ENCODE results near the gene PIAS3. TPM values are rescaled to one million over a fixed set of nuclear protein-coding genes. Genes with fewer than 3 reads are reported as not detected.

PIAS3 gene
- total and polyA plus RNA-seq, 10 of the 15 experiments (the other 5 are each of a cell fraction or from before 2014, with no cell fraction given) = 0.85 to 14.9 (median 10.6) TPM

DNA sequence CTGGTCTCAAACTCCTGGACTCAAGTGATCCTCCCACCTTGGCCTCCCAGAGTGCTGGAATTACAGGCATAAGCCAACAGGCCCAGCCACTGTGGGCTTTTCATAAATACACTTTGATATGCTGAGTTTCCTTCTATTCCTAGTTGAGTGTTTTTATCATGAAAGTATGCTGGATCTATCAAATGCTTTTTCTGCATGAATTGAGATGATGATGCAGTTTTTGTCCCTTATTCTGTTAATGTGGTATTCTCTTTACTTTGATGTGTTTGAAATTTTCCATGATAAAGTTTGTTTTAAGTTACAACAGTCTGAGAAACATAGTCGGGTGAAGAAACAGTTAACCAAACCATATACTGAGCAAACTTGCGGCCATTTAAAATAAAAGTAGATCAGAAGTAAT lies 59.1 kb downstream of the PIAS3 start:
- Histone ChIP-seq H3K36me3 (ENCODE audit: control insufficient read depth in 2 of 2, insufficient read depth in 2 of 2, low read length in 1 of 2) (no peaks in the 10 kb centered on the region), H3K9me3 (replicated peaks; ENCODE audit: control insufficient read depth, insufficient read depth, low read length) (peaks cover 10% of the 10 kb centered on the region), H3K27ac (ENCODE audit: control insufficient read depth, insufficient read depth) (no peak overlapping the region), H4K20me1 (ENCODE audit: control insufficient read depth, insufficient read depth) (no peaks in the 10 kb centered on the region), H3K79me2 (ENCODE audit: control insufficient read depth, insufficient read depth, low read length) (peaks cover 3% of the 10 kb centered on the region), H2AFZ (ENCODE audit: control insufficient read depth, low read depth, low read length) (no peak overlapping the region), H3K4me3 (no peak overlapping the region), H3K4me2 (ENCODE audit: control insufficient read depth, insufficient read depth) (no peak overlapping the region), H3K4me1 (ENCODE audit: control insufficient read depth, insufficient read depth, low read length) (no peaks in the 10 kb centered on the region; the same call in none of the 2 replicates), H3K27me3 (replicated peaks in 1 of 2; ENCODE audit: control insufficient read depth in 2 of 2, insufficient read depth in 2 of 2, low read length in 1 of 2) (no peaks in the 10 kb centered on the region), H3K9ac (ENCODE audit: control insufficient read depth, insufficient read depth, low read length) (no peak overlapping the region)
- no TSS peak for BruUV-seq (replicated peaks)
- TF ChIP-seq ETV6 (conservative IDR thresholded peaks at IDR 0.05 in 1 of 2, IDR thresholded peaks at IDR 0.05 in 1 of 2; ENCODE audit: borderline replicate concordance in 1 of 2, low read depth in 1 of 2) (no peak), TARDBP (IDR thresholded peaks at IDR 0.05; ENCODE audit: borderline replicate concordance) (no peak), GABPA (IDR thresholded peaks at IDR 0.05; ENCODE audit: low read depth) (no peak), SREBF2 (IDR thresholded peaks at IDR 0.05; ENCODE audit: low read length) (no peak), LARP7 (IDR thresholded peaks at IDR 0.05) (no peak), SIN3A (IDR thresholded peaks at IDR 0.05; ENCODE audit: low read depth, low read length) (no peak), ZNF384 (IDR thresholded peaks at IDR 0.05; ENCODE audit: borderline replicate concordance, low read depth, low read length) (no peak), CHD4 (IDR thresholded peaks at IDR 0.05) (no peak), SMARCA5 (IDR thresholded peaks at IDR 0.05) (no peak), RCOR1 (conservative IDR thresholded peaks at IDR 0.05; ENCODE audit: low read depth, low read length) (no peak), HDGF (IDR thresholded peaks at IDR 0.05) (no peak)
- TF ChIP-seq, protein P1, sequence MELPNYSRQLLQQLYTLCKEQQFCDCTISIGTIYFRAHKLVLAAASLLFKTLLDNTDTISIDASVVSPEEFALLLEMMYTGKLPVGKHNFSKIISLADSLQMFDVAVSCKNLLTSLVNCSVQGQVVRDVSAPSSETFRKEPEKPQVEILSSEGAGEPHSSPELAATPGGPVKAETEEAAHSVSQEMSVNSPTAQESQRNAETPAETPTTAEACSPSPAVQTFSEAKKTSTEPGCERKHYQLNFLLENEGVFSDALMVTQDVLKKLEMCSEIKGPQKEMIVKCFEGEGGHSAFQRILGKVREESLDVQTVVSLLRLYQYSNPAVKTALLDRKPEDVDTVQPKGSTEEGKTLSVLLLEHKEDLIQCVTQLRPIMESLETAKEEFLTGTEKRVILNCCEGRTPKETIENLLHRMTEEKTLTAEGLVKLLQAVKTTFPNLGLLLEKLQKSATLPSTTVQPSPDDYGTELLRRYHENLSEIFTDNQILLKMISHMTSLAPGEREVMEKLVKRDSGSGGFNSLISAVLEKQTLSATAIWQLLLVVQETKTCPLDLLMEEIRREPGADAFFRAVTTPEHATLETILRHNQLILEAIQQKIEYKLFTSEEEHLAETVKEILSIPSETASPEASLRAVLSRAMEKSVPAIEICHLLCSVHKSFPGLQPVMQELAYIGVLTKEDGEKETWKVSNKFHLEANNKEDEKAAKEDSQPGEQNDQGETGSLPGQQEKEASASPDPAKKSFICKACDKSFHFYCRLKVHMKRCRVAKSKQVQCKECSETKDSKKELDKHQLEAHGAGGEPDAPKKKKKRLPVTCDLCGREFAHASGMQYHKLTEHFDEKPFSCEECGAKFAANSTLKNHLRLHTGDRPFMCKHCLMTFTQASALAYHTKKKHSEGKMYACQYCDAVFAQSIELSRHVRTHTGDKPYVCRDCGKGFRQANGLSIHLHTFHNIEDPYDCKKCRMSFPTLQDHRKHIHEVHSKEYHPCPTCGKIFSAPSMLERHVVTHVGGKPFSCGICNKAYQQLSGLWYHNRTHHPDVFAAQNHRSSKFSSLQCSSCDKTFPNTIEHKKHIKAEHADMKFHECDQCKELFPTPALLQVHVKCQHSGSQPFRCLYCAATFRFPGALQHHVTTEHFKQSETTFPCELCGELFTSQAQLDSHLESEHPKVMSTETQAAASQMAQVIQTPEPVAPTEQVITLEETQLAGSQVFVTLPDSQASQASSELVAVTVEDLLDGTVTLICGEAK (IDR thresholded peaks at IDR 0.05; ENCODE audit: borderline replicate concordance) = no peak
- TF ChIP-seq, protein P2, sequence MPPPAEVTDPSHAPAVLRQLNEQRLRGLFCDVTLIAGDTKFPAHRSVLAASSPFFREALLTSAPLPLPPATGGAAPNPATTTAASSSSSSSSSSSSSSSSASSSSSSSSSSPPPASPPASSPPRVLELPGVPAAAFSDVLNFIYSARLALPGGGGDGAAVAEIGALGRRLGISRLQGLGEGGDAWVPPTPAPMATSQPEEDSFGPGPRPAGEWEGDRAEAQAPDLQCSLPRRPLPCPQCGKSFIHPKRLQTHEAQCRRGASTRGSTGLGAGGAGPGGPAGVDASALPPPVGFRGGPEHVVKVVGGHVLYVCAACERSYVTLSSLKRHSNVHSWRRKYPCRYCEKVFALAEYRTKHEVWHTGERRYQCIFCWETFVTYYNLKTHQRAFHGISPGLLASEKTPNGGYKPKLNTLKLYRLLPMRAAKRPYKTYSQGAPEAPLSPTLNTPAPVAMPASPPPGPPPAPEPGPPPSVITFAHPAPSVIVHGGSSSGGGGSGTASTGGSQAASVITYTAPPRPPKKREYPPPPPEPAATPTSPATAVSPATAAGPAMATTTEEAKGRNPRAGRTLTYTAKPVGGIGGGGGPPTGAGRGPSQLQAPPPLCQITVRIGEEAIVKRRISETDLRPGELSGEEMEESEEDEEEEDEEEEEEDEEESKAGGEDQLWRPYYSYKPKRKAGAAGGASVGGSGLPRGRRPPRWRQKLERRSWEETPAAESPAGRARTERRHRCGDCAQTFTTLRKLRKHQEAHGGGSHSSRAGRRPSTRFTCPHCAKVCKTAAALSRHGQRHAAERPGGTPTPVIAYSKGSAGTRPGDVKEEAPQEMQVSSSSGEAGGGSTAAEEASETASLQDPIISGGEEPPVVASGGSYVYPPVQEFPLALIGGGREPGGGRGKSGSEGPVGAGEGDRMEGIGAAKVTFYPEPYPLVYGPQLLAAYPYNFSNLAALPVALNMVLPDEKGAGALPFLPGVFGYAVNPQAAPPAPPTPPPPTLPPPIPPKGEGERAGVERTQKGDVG (CRISPR knock-in tag; IDR thresholded peaks at IDR 0.05) = no peak
- no peak for ATAC-seq
- in situ Hi-C loops (cut with MboI) (no loop called here), intact Hi-C loops (cut with micrococcal nuclease; ENCODE audit: unreplicated experiment) (no loop called here)
- RAD21 ChIA-PET (ENCODE audit: unreplicated experiment) = no interaction called here
- CTCF ChIA-PET = no interaction called here
- 100% methylated on average over 2 of the region's 2 CpGs for WGBS (ENCODE audit: insufficient coverage, insufficient replicate concordance, low lambda C conversion rate, missing lambda C conversion rate)
- SMC1A ChIA-PET (ENCODE audit: uncharacterized antibody, unreplicated experiment) = no interaction called here
- DNase-seq (ENCODE audit: low read depth, low spot score) = no peak
- no peak for FAIRE-seq
- POLR2A ChIA-PET = no interaction called here
